HepG2 (cell line): ENCODE results near the gene SIRT6. TPM values are rescaled to one million over a fixed set of nuclear protein-coding genes. Genes with fewer than 3 reads are reported as not detected.

Experiments used
- CENPT ChIP-seq: sonication (generic); formaldehyde crosslinking; IDR thresholded peaks from 2 replicates; pipeline ENCODE4 v1.8.0; 2022; ENCODE audit warnings: low read depth, mild to moderate bottlenecking, moderate library complexity, missing genetic modification reagents
- CSRNP1 ChIP-seq: sonication (generic); formaldehyde crosslinking; IDR thresholded peaks from 2 replicates; pipeline ENCODE4 v1.8.1; 2023; ENCODE audit warnings: mild to moderate bottlenecking, missing genetic modification reagents
- DZIP1 ChIP-seq: sonication (generic); formaldehyde crosslinking; IDR thresholded peaks from 2 replicates; pipeline ENCODE4 v1.5.0; 2020; ENCODE audit warnings: mild to moderate bottlenecking, missing genetic modification reagents
- ELF3 ChIP-seq: IDR thresholded peaks from 2 replicates; pipeline ENCODE4 v1.6.1; 2016; ENCODE audit warnings: missing genetic modification reagents, missing compliant biosample characterization
- ETV5 ChIP-seq: IDR thresholded peaks from 2 replicates; pipeline ENCODE4 v1.6.1; 2018; ENCODE audit warnings: missing biosample characterization, missing genetic modification reagents, inconsistent platforms, borderline replicate concordance
- FOXO4 ChIP-seq: sonication (generic); formaldehyde crosslinking; conservative IDR thresholded peaks from 2 replicates; pipeline ENCODE4 v1.8.1; 2023; ENCODE audit warnings: missing genetic modification reagents
- GATAD2A ChIP-seq: IDR thresholded peaks from 2 replicates; pipeline ENCODE4 v1.6.1; 2016
- HDAC2 ChIP-seq: sonication (generic); formaldehyde crosslinking; IDR thresholded peaks from 2 replicates; pipeline ENCODE4 v1.4.0; 2020; ENCODE audit warnings: missing genetic modification reagents
- HIC2 ChIP-seq: sonication (generic); formaldehyde crosslinking; IDR thresholded peaks from 2 replicates; pipeline ENCODE4 v1.9.0; 2022; ENCODE audit warnings: low read depth, missing genetic modification reagents
- MIXL1 ChIP-seq: IDR thresholded peaks from 2 replicates; pipeline ENCODE4 v1.6.1; 2016
- NFE2L1 ChIP-seq: sonication (generic); formaldehyde crosslinking; IDR thresholded peaks from 2 replicates; pipeline ENCODE4 v1.4.0; 2020; ENCODE audit warnings: missing genetic modification reagents, mild to moderate bottlenecking, borderline replicate concordance
- PREB ChIP-seq: sonication (generic); formaldehyde crosslinking; IDR thresholded peaks from 2 replicates; pipeline ENCODE4 v1.4.0; 2020; ENCODE audit warnings: missing genetic modification reagents
- PRPF4 ChIP-seq: fragments of 200-400 bp; formaldehyde crosslinking; IDR thresholded peaks from 2 replicates; pipeline ENCODE4 v1.6.1; 2016; ENCODE audit warnings: low read length, low read depth; ENCODE audit not compliant: poor library complexity, severe bottlenecking
- SETDB1 ChIP-seq: sonication (generic); formaldehyde crosslinking; IDR thresholded peaks from 2 replicates; pipeline ENCODE4 v1.5.1; 2020; ENCODE audit warnings: missing genetic modification reagents, mild to moderate bottlenecking, borderline replicate concordance
- SKI ChIP-seq: fragments of 450-650 bp; IDR thresholded peaks from one replicate; pipeline ENCODE4 v1.6.1; 2018; ENCODE audit warnings: mild to moderate bottlenecking; ENCODE audit not compliant: partially characterized antibody
- STAT5B ChIP-seq: sonication (generic); formaldehyde crosslinking; IDR thresholded peaks from 2 replicates; pipeline ENCODE4 v1.4.0; 2020; ENCODE audit warnings: missing genetic modification reagents
- TFDP2 ChIP-seq: sonication (generic); formaldehyde crosslinking; IDR thresholded peaks from 2 replicates; pipeline ENCODE4 v1.4.0; 2020; ENCODE audit warnings: missing genetic modification reagents
- ZNF253 ChIP-seq: sonication (generic); formaldehyde crosslinking; IDR thresholded peaks from 2 replicates; pipeline ENCODE4 v1.8.0; 2022; ENCODE audit warnings: mild to moderate bottlenecking, missing genetic modification reagents, borderline replicate concordance
- ZNF460 ChIP-seq: sonication (generic); formaldehyde crosslinking; IDR thresholded peaks from 2 replicates; pipeline ENCODE4 v1.5.1; 2020; ENCODE audit warnings: missing genetic modification reagents, mild to moderate bottlenecking, borderline replicate concordance
- ZNF468 ChIP-seq: sonication (generic); formaldehyde crosslinking; IDR thresholded peaks from 2 replicates; pipeline ENCODE4 v1.8.0; 2022; ENCODE audit warnings: mild to moderate bottlenecking, moderate library complexity, missing genetic modification reagents
- ZNF674 ChIP-seq: sonication (generic); formaldehyde crosslinking; IDR thresholded peaks from 2 replicates; pipeline ENCODE4 v1.5.0; 2020; ENCODE audit warnings: low read depth, mild to moderate bottlenecking, missing genetic modification reagents
- polyA plus RNA-seq, 8 experiments: library from polyadenylated mRNA; depleted of rRNA in 3 of 8; stranded (reverse) in 7 of 8; unstranded in 1 of 8; fragments of >200 nt; fragmentation: Illumina TruSeq in 4 of 8; extraction: Trizol in 4 of 8; gene quantifications; 2 replicates each; pipeline versions ENCODE4 v1.2.1 to v1.2.3, GENCODE V29; 2011 to 2016; ENCODE audit warnings: low read depth in 4 of 8, missing spikeins in 1 of 8, mixed read lengths in 1 of 8; ENCODE audit not compliant: insufficient read depth in 1 of 8
- total RNA-seq, 5 experiments: library from RNA; depleted of rRNA; stranded (reverse); fragments of >200 nt; fragmentation: Illumina TruSeq; extraction: Trizol; gene quantifications; 2 replicates each; pipeline ENCODE4 v1.2.3, GENCODE V29; 2016; ENCODE audit warnings: low read depth in 1 of 5

SIRT6 gene
- total and polyA plus RNA-seq, 2 of the 13 experiments (the other 11 are each of a cell fraction or from before 2014, with no cell fraction given) = 11.0 to 18.4 TPM

- TF ChIP-seq CSRNP1 (CRISPR knock-in tag) (no peak), STAT5B (CRISPR knock-in tag) (no peak), ELF3 (CRISPR knock-in tag) (peak; percentile 27; the same call in 1 of the 2 replicates), GATAD2A (CRISPR knock-in tag) (peak; percentile 78), MIXL1 (CRISPR knock-in tag) (peak; percentile 11; the same call in 1 of the 2 replicates), FOXO4 (CRISPR knock-in tag) (no peak), TFDP2 (CRISPR knock-in tag) (peak; percentile 14; the same call in 1 of the 2 replicates), SETDB1 (CRISPR knock-in tag) (no peak), ZNF253 (CRISPR knock-in tag) (no peak), HIC2 (CRISPR knock-in tag) (no peak), NFE2L1 (CRISPR knock-in tag) (no peak), ZNF468 (CRISPR knock-in tag) (no peak), ETV5 (CRISPR knock-in tag) (peak; percentile 78; the same call in 1 of the 2 replicates), ZNF674 (no peak), DZIP1 (CRISPR knock-in tag) (no peak), PRPF4 (no peak), PREB (CRISPR knock-in tag) (no peak), ZNF460 (peak; percentile 59; the same call in 1 of the 2 replicates), HDAC2 (no peak), CENPT (no peak), SKI (no peak)
These were observed 45.7 kb downstream of the SIRT6 start (continued) for GRCh38 chr19:4136680-4137088.
